HL-60 (cell line): ENCODE results near the gene TAPT1.

Experiments used
- DNase-seq, 2 experiments: peaks; one replicate each; pipeline ENCODE4 v3.0.0-alpha.2; 2010 to 2020; ENCODE audit warnings: low read depth in 1 of 2, low spot score in 1 of 2
- H3K27ac ChIP-seq: fragments of 250-450 bp; sonication (Bioruptor Pico); replicated peaks from 2 replicates; pipeline ENCODE4 v1.5.1; 2020; ENCODE audit warnings: mild to moderate bottlenecking, moderate library complexity
- H3K27me3 ChIP-seq: fragments of 250-450 bp; sonication (Bioruptor Pico); 2 replicates; pipeline ENCODE4 v1.5.1; 2021; ENCODE audit warnings: mild to moderate bottlenecking, moderate library complexity; ENCODE audit not compliant: insufficient read depth, poor library complexity, severe bottlenecking
- H3K4me3 ChIP-seq: replicated peaks from 2 replicates; pipeline ENCODE4 v1.5.1; 2011; ENCODE audit warnings: mild to moderate bottlenecking, control low read depth, low read length; ENCODE audit not compliant: insufficient read depth
- GABPA ChIP-seq: IDR thresholded peaks from 2 replicates; pipeline ENCODE4 v1.6.1; 2012; ENCODE audit warnings: low read depth
- POLR2AphosphoS5 ChIP-seq: IDR thresholded peaks from 2 replicates; pipeline ENCODE4 v1.6.1; 2012; ENCODE audit warnings: low read depth
- SPI1 ChIP-seq: IDR thresholded peaks from 2 replicates; pipeline ENCODE4 v1.6.1; 2012; ENCODE audit warnings: low read depth, mild to moderate bottlenecking, borderline replicate concordance
- TF ChIP-seq, protein P1 (sequence below): IDR thresholded peaks from 2 replicates; pipeline ENCODE4 v1.6.1; 2012; ENCODE audit warnings: low read depth; ENCODE audit not compliant: insufficient replicate concordance
- TF ChIP-seq, protein P2 (sequence below): IDR thresholded peaks from one replicate; pipeline ENCODE4 v1.5.1; 2011; ENCODE audit warnings: low read length, control low read depth, inconsistent platforms; ENCODE audit not compliant: insufficient read depth

TAPT1 gene

DNA sequence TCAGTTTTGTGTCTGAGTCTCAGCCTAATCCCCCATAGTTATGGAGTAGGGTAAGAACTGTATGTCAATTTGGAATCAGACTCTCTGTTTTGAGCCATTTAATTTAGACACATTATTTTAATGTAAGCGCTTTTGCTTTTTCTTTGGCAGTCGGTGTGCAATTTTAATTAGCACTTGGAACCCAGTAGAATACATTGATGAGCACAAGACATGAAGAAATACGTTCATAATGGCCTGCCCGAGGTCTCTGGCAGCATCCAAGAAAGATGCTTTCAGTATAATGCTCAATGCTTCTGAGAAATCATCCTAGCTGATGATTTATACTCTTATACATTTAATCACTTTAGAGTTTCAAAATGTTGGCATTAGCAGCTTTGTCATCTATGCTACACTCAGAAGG, 8.9 kb upstream of the TAPT1 start:
- Histone ChIP-seq H3K27ac (no peak overlapping the region), H3K4me3 (no peak overlapping the region), H3K27me3 (no peaks in the 10 kb centered on the region)
- TF ChIP-seq, protein P1, sequence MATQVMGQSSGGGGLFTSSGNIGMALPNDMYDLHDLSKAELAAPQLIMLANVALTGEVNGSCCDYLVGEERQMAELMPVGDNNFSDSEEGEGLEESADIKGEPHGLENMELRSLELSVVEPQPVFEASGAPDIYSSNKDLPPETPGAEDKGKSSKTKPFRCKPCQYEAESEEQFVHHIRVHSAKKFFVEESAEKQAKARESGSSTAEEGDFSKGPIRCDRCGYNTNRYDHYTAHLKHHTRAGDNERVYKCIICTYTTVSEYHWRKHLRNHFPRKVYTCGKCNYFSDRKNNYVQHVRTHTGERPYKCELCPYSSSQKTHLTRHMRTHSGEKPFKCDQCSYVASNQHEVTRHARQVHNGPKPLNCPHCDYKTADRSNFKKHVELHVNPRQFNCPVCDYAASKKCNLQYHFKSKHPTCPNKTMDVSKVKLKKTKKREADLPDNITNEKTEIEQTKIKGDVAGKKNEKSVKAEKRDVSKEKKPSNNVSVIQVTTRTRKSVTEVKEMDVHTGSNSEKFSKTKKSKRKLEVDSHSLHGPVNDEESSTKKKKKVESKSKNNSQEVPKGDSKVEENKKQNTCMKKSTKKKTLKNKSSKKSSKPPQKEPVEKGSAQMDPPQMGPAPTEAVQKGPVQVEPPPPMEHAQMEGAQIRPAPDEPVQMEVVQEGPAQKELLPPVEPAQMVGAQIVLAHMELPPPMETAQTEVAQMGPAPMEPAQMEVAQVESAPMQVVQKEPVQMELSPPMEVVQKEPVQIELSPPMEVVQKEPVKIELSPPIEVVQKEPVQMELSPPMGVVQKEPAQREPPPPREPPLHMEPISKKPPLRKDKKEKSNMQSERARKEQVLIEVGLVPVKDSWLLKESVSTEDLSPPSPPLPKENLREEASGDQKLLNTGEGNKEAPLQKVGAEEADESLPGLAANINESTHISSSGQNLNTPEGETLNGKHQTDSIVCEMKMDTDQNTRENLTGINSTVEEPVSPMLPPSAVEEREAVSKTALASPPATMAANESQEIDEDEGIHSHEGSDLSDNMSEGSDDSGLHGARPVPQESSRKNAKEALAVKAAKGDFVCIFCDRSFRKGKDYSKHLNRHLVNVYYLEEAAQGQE = no peak
- no peak for TF ChIP-seq POLR2AphosphoS5
- no peak for TF ChIP-seq SPI1
- TF ChIP-seq, protein P2, sequence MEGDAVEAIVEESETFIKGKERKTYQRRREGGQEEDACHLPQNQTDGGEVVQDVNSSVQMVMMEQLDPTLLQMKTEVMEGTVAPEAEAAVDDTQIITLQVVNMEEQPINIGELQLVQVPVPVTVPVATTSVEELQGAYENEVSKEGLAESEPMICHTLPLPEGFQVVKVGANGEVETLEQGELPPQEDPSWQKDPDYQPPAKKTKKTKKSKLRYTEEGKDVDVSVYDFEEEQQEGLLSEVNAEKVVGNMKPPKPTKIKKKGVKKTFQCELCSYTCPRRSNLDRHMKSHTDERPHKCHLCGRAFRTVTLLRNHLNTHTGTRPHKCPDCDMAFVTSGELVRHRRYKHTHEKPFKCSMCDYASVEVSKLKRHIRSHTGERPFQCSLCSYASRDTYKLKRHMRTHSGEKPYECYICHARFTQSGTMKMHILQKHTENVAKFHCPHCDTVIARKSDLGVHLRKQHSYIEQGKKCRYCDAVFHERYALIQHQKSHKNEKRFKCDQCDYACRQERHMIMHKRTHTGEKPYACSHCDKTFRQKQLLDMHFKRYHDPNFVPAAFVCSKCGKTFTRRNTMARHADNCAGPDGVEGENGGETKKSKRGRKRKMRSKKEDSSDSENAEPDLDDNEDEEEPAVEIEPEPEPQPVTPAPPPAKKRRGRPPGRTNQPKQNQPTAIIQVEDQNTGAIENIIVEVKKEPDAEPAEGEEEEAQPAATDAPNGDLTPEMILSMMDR = no peak
- no peak for TF ChIP-seq GABPA
- no peak for DNase-seq

DNA sequence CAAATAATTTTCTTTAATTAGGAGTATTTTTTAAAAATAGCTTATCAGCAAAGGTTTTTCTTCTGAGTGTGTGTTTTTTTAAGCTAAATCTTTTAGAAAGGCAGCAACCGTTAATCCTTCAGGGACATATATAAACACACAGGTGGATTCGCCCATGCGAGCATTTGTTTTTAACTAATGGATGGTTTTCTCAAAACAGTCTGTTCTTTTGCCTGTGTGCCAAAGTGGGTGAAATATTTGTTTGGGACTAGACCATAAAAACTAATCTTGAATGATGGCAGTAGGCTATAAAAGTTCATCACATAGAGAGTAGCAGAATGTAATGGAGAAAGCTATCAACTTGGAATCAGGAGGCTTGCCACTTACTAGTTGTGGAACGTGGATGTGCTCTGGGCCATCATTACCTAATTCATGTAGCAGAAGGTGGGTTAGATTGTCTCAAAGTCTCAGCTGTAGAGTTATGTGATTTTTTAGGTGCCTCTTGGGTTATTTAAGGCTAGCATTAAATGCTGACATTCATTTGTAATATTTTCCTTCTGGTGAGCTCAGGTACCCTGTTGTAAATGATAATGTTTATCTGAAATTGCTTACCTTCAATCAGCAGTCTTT, 7.4 kb upstream of the TAPT1 start:
- no peak for DNase-seq
- no peaks in the 10 kb centered on the region for H3K27me3 ChIP-seq
- TF ChIP-seq, protein P2 = no peak
- TF ChIP-seq POLR2AphosphoS5 (no peak), GABPA (no peak), SPI1 (no peak)
- TF ChIP-seq, protein P1 = no peak

DNA sequence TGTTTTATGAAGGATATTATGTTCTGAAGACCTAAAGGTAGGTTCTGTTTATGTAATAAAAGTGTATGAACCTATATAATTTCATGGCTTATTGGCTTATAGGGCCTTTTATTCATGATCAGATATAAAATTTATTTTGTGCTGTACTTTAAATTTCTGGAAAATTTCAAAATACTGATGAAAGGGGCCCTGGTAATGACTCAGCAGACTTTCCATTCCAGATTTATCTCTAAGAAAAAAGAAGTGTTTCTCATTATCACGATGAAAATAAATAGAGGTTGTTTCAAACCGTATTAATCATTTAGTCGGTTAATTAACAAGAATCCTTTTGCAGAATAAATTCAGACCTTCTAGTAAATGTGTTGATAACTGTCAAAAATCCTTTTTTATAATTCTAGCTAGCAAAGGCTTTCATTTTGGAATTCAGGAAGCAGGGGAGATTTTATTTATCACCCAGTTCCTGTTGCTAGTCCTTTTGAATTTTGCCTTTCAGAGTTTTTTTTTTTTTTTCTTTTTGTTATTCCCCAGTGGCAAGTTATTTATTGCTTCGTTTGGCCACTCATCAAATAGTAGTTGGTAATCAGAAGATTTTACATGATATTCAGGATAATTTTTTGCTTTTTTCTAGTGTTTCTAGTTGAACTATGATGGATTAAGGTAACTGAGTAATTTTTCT, 5.4 kb upstream of the TAPT1 start:
- no peak overlapping the region for H3K4me3 ChIP-seq
- TF ChIP-seq POLR2AphosphoS5 = no peak
- no peak for TF ChIP-seq SPI1
- TF ChIP-seq, protein P2 = no peak
- TF ChIP-seq, protein P1 = no peak
- no peak for TF ChIP-seq GABPA
- DNase-seq = no peak
- 0 out of 2 replicates have a peak overlapping the region, but pooled peaks have one; percentile 11 for H3K27ac ChIP-seq
- H3K27me3 ChIP-seq = no peaks in the 10 kb centered on the region

More for the DNA sequence above, 7.4 kb upstream of the TAPT1 start:
- H3K4me3 ChIP-seq = no peak overlapping the region
- no peak overlapping the region for H3K27ac ChIP-seq
